HepG2 (cell line): Measurements from ENCODE around the gene EIF2AK2. TPM values are rescaled to one million over a fixed set of nuclear protein-coding genes. Genes with fewer than 3 reads are reported as not detected.

Experiments
- CC2D1A ChIP-seq: sonication (generic); formaldehyde crosslinking; IDR thresholded peaks from 2 replicates; pipeline ENCODE4 v1.8.1; 2023; ENCODE audit warnings: mild to moderate bottlenecking, missing genetic modification reagents
- FOXA1 ChIP-seq, 2 experiments: fragments of 450-650 bp in 1 of 2; sonication (generic) in 1 of 2; formaldehyde crosslinking in 1 of 2; IDR thresholded peaks; 2 replicates each; pipeline versions ENCODE4 v1.4.0 to v1.6.1; 2016 to 2020; ENCODE audit warnings: missing genetic modification reagents in 1 of 2
- HIVEP1 ChIP-seq: sonication (generic); formaldehyde crosslinking; IDR thresholded peaks from 2 replicates; pipeline ENCODE4 v1.4.0; 2020; ENCODE audit warnings: mild to moderate bottlenecking, missing genetic modification reagents
- HMG20A ChIP-seq: IDR thresholded peaks from 2 replicates; pipeline ENCODE4 v1.6.1; 2016; ENCODE audit warnings: borderline replicate concordance
- HNRNPH1 ChIP-seq: fragments of 200-400 bp; formaldehyde crosslinking; optimal IDR thresholded peaks from 2 replicates; pipeline ENCODE3; 2017; ENCODE audit warnings: mild to moderate bottlenecking, low read depth, low read length
- NFE2L1 ChIP-seq: sonication (generic); formaldehyde crosslinking; IDR thresholded peaks from 2 replicates; pipeline ENCODE4 v1.4.0; 2020; ENCODE audit warnings: missing genetic modification reagents, mild to moderate bottlenecking, borderline replicate concordance
- NKX3-1 ChIP-seq: sonication (generic); formaldehyde crosslinking; IDR thresholded peaks from 2 replicates; pipeline ENCODE4 v1.5.0; 2020; ENCODE audit warnings: missing genetic modification reagents
- REL ChIP-seq: sonication (generic); formaldehyde crosslinking; conservative IDR thresholded peaks from 2 replicates; pipeline ENCODE4 v1.8.0; 2022; ENCODE audit warnings: mild to moderate bottlenecking, missing genetic modification reagents, moderate library complexity
- REPIN1 ChIP-seq: sonication (generic); formaldehyde crosslinking; IDR thresholded peaks from 2 replicates; pipeline ENCODE4 v1.8.0; 2022; ENCODE audit warnings: missing genetic modification reagents, low read depth, mild to moderate bottlenecking, borderline replicate concordance
- SIX4 ChIP-seq: sonication (generic); formaldehyde crosslinking; IDR thresholded peaks from 2 replicates; pipeline ENCODE4 v1.4.0; 2020; ENCODE audit warnings: missing genetic modification reagents
- SMARCC2 ChIP-seq: fragments of 450-650 bp; IDR thresholded peaks from 2 replicates; pipeline ENCODE4 v1.6.1; 2017; ENCODE audit warnings: antibody characterized with exemption, mild to moderate bottlenecking
- SP5 ChIP-seq: IDR thresholded peaks from 2 replicates; pipeline ENCODE4 v1.6.1; 2016; ENCODE audit warnings: low read depth, borderline replicate concordance
- SPEN ChIP-seq: sonication (generic); formaldehyde crosslinking; IDR thresholded peaks from 2 replicates; pipeline ENCODE4 v1.5.1; 2020; ENCODE audit warnings: low read depth, mild to moderate bottlenecking, missing genetic modification reagents
- TCF7L2 ChIP-seq: IDR thresholded peaks from 2 replicates; pipeline ENCODE4 v1.6.1; 2011; ENCODE audit warnings: mild to moderate bottlenecking, low read depth, low read length, moderate library complexity
- TEAD3 ChIP-seq: optimal IDR thresholded peaks from 2 replicates; pipeline ENCODE3; 2016; ENCODE audit warnings: borderline replicate concordance
- ZNF747 ChIP-seq: sonication (generic); formaldehyde crosslinking; IDR thresholded peaks from 2 replicates; pipeline ENCODE4 v1.8.1; 2023; ENCODE audit warnings: missing genetic modification reagents, mild to moderate bottlenecking, borderline replicate concordance
- ZNF782 ChIP-seq: sonication (generic); formaldehyde crosslinking; IDR thresholded peaks from 2 replicates; pipeline ENCODE4 v1.4.0; 2020; ENCODE audit warnings: missing genetic modification reagents, mild to moderate bottlenecking, borderline replicate concordance
- ZNF883 ChIP-seq: sonication (generic); formaldehyde crosslinking; IDR thresholded peaks from 2 replicates; pipeline ENCODE4 v1.5.1; 2020; ENCODE audit warnings: mild to moderate bottlenecking, missing genetic modification reagents; ENCODE audit errors: not compliant biosample characterization
- polyA plus RNA-seq, 8 experiments: library from polyadenylated mRNA; depleted of rRNA in 3 of 8; stranded (reverse) in 7 of 8; unstranded in 1 of 8; fragments of >200 nt; fragmentation: Illumina TruSeq in 4 of 8; extraction: Trizol in 4 of 8; gene quantifications; 2 replicates each; pipeline versions ENCODE4 v1.2.1 to v1.2.3, GENCODE V29; 2011 to 2016; ENCODE audit warnings: low read depth in 4 of 8, missing spikeins in 1 of 8, mixed read lengths in 1 of 8; ENCODE audit not compliant: insufficient read depth in 1 of 8
- total RNA-seq, 5 experiments: library from RNA; depleted of rRNA; stranded (reverse); fragments of >200 nt; fragmentation: Illumina TruSeq; extraction: Trizol; gene quantifications; 2 replicates each; pipeline ENCODE4 v1.2.3, GENCODE V29; 2016; ENCODE audit warnings: low read depth in 1 of 5
- TF ChIP-seq, protein P1 (sequence below): IDR thresholded peaks from 2 replicates; pipeline ENCODE4 v1.6.1; 2016; ENCODE audit warnings: low read depth
- TF ChIP-seq, protein P2 (sequence below): sonication (generic); formaldehyde crosslinking; IDR thresholded peaks from 2 replicates; pipeline ENCODE4 v1.4.0; 2020; ENCODE audit warnings: missing genetic modification reagents
- TF ChIP-seq, protein P3 (sequence below): sonication (generic); formaldehyde crosslinking; IDR thresholded peaks from 2 replicates; pipeline ENCODE4 v1.9.0; 2021; ENCODE audit warnings: missing genetic modification reagents, borderline replicate concordance
- TF ChIP-seq, protein P4 (sequence below): sonication (generic); formaldehyde crosslinking; IDR thresholded peaks from 2 replicates; pipeline ENCODE4 v1.4.0; 2020; ENCODE audit warnings: missing genetic modification reagents, low read depth, mild to moderate bottlenecking, borderline replicate concordance

Gene EIF2AK2
- total and polyA plus RNA-seq, 2 of the 13 experiments (the other 11 are each of a cell fraction or from before 2014, with no cell fraction given), result 10.2 to 26.1 TPM

DNA sequence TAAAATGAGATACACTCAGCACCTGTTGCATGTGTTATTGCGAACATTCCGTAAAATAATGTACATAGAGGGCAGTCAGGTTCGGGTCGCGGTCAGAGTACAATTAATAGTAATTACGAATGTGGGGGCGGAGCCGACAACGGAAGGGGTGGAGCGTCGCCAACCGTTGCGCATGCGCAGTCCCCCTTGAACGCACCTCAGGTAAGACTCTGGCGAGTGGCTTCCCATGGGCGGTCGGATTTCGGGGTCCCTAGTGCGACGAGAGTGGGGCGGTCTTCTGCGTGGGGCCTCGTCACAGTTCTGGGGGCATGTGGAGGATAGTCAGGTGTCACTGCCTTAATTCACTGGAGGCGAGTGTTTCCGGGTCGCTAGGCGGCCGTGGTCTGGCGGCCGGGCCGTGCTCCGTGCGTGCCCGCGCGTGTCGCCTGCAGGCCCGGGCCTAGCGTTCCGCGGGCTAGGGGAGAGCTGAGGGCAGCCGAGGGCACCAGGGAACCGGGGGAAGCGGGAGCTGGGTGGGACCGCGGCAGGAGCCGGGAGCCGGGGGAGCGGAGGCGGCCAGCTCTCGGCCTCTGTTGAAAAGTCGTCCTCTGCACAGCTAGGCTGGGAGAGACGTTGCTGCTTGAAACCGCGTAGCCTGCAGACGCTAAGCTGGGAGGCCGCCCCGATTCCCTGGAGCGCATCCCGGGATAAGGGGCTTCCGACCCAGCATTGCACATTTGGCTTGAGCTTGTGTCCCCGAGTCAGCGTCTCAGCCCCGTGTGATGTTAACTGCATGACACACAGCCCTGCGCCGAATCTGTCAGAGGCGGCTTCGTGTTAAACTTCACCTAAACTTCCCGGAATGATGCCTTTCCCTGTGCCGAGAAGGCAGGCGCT, 39.8 kb upstream of the EIF2AK2 start, which contains the start of gene CEBPZOS (continued):
- peak; percentile 90 for TF ChIP-seq ZNF782 (CRISPR knock-in tag)
- TF ChIP-seq FOXA1 (IDR thresholded peaks at IDR 0.05), result no peak
- peak; percentile 55; the same call in 1 of the 2 replicates for TF ChIP-seq FOXA1 (CRISPR knock-in tag; IDR thresholded peaks at IDR 0.05)
- TF ChIP-seq ZNF883, result peak; percentile 93
- TF ChIP-seq NFE2L1 (CRISPR knock-in tag), result no peak
- TF ChIP-seq REL (CRISPR knock-in tag), result 0 out of 2 replicates have a peak, but pooled peaks have one; percentile 15
- TF ChIP-seq, protein P1, sequence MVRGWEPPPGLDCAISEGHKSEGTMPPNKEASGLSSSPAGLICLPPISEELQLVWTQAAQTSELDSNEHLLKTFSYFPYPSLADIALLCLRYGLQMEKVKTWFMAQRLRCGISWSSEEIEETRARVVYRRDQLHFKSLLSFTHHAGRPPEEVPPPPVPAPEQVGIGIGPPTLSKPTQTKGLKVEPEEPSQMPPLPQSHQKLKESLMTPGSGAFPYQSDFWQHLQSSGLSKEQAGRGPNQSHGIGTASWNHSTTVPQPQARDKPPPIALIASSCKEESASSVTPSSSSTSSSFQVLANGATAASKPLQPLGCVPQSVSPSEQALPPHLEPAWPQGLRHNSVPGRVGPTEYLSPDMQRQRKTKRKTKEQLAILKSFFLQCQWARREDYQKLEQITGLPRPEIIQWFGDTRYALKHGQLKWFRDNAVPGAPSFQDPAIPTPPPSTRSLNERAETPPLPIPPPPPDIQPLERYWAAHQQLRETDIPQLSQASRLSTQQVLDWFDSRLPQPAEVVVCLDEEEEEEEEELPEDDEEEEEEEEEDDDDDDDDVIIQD (CRISPR knock-in tag), result peak; percentile 91; the same call in 1 of the 2 replicates
- TF ChIP-seq HNRNPH1, result no peak
- peak; percentile 92 for TF ChIP-seq SPEN (CRISPR knock-in tag)
- TF ChIP-seq, protein P2, sequence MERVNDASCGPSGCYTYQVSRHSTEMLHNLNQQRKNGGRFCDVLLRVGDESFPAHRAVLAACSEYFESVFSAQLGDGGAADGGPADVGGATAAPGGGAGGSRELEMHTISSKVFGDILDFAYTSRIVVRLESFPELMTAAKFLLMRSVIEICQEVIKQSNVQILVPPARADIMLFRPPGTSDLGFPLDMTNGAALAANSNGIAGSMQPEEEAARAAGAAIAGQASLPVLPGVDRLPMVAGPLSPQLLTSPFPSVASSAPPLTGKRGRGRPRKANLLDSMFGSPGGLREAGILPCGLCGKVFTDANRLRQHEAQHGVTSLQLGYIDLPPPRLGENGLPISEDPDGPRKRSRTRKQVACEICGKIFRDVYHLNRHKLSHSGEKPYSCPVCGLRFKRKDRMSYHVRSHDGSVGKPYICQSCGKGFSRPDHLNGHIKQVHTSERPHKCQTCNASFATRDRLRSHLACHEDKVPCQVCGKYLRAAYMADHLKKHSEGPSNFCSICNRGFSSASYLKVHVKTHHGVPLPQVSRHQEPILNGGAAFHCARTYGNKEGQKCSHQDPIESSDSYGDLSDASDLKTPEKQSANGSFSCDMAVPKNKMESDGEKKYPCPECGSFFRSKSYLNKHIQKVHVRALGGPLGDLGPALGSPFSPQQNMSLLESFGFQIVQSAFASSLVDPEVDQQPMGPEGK (CRISPR knock-in tag), result no peak; the same call in 1 of the 2 replicates
- peak; percentile 80; the same call in 1 of the 2 replicates for TF ChIP-seq NKX3-1 (CRISPR knock-in tag)
- TF ChIP-seq, protein P3, sequence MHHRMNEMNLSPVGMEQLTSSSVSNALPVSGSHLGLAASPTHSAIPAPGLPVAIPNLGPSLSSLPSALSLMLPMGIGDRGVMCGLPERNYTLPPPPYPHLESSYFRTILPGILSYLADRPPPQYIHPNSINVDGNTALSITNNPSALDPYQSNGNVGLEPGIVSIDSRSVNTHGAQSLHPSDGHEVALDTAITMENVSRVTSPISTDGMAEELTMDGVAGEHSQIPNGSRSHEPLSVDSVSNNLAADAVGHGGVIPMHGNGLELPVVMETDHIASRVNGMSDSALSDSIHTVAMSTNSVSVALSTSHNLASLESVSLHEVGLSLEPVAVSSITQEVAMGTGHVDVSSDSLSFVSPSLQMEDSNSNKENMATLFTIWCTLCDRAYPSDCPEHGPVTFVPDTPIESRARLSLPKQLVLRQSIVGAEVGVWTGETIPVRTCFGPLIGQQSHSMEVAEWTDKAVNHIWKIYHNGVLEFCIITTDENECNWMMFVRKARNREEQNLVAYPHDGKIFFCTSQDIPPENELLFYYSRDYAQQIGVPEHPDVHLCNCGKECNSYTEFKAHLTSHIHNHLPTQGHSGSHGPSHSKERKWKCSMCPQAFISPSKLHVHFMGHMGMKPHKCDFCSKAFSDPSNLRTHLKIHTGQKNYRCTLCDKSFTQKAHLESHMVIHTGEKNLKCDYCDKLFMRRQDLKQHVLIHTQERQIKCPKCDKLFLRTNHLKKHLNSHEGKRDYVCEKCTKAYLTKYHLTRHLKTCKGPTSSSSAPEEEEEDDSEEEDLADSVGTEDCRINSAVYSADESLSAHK (CRISPR knock-in tag), result 0 out of 2 replicates have a peak, but pooled peaks have one; percentile 19
- TF ChIP-seq SMARCC2, result no peak
- TF ChIP-seq SIX4 (CRISPR knock-in tag), result no peak; the same call in 1 of the 2 replicates
- no peak for TF ChIP-seq HMG20A (CRISPR knock-in tag)
- TF ChIP-seq ZNF747 (CRISPR knock-in tag), result peak; percentile 92; the same call in 1 of the 2 replicates
- TF ChIP-seq SP5, result peak; percentile 70
- TF ChIP-seq, protein P4, sequence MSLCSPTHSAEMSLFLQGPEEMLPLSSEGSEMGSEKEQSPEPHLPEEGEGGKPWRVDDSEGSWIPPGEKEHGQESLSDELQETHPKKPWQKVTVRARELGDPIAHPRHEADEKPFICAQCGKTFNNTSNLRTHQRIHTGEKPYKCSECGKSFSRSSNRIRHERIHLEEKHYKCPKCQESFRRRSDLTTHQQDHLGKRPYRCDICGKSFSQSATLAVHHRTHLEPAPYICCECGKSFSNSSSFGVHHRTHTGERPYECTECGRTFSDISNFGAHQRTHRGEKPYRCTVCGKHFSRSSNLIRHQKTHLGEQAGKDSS (CRISPR knock-in tag), result peak; percentile 94
- no peak for TF ChIP-seq CC2D1A (CRISPR knock-in tag)
- no peak for TF ChIP-seq TCF7L2
- peak; percentile 67 for TF ChIP-seq HIVEP1 (CRISPR knock-in tag)
- peak; percentile 95 for TF ChIP-seq REPIN1
- TF ChIP-seq TEAD3, result peak; percentile 78
